H1 (cell line): Measurements from ENCODE around the gene ADCY9. TPM values are rescaled to one million over a fixed set of nuclear protein-coding genes. Genes with fewer than 3 reads are reported as not detected.

Source experiments
- CTCF ChIA-PET: fragments of 300-600 bp; sonication (Branson Sonifier 250); formaldehyde crosslinking; loops from one replicate; lab custom pipeline; 2021; ENCODE audit not compliant: partially characterized antibody; lab: Charles Lee
- POLR2A ChIA-PET: fragments of 300-600 bp; sonication (Branson Sonifier 250); formaldehyde crosslinking; loops from one replicate; lab custom pipeline; 2021; ENCODE audit warnings: inconsistent platforms; ENCODE audit not compliant: partially characterized antibody; lab: Charles Lee
- DNase-seq, 2 experiments: peaks; one replicate each; pipeline versions ENCODE4 v3.0.0 to v3.0.0-alpha.2; 2010 to 2022; ENCODE audit warnings: low spot score in 2 of 2, low read depth in 1 of 2, mixed read lengths in 1 of 2
- FAIRE-seq: peaks from 2 replicates; lab custom pipeline; 2011; peaks lifted over from hg19 to GRCh38; lab: Jason Lieb, UNC
- H2AFZ ChIP-seq: 2 replicates; pipeline ENCODE4 v1.8.1; 2012; ENCODE audit warnings: low read length, inconsistent platforms
- H2AK5ac ChIP-seq: 2 replicates; pipeline ENCODE4 v1.6.1; 2013; ENCODE audit warnings: low read depth, low read length
- H2BK120ac ChIP-seq: replicated peaks from 2 replicates; pipeline ENCODE3; 2013; ENCODE audit warnings: low read depth, low read length, inconsistent platforms
- H2BK12ac ChIP-seq: 2 replicates; pipeline ENCODE4 v1.6.1; 2013; ENCODE audit warnings: low read depth, low read length
- H2BK15ac ChIP-seq: 2 replicates; pipeline ENCODE4 v1.6.1; 2013; ENCODE audit warnings: low read length
- H2BK20ac ChIP-seq: 2 replicates; pipeline ENCODE4 v1.6.1; 2013; ENCODE audit warnings: low read length
- H2BK5ac ChIP-seq: 2 replicates; pipeline ENCODE4 v1.6.1; 2013; ENCODE audit warnings: low read depth, low read length
- H3K14ac ChIP-seq: 2 replicates; pipeline ENCODE4 v1.6.1; 2013; ENCODE audit warnings: inconsistent platforms; ENCODE audit not compliant: insufficient read length
- H3K18ac ChIP-seq: 2 replicates; pipeline ENCODE4 v1.6.1; 2013; ENCODE audit warnings: low read length; ENCODE audit errors: extremely low read depth
- H3K23ac ChIP-seq: 2 replicates; pipeline ENCODE4 v1.6.1; 2013; ENCODE audit warnings: inconsistent platforms; ENCODE audit not compliant: insufficient read length
- H3K23me2 ChIP-seq: 2 replicates; pipeline ENCODE4 v1.6.1; 2013; ENCODE audit warnings: low read depth, low read length
- H3K27ac ChIP-seq: 2 replicates; pipeline ENCODE4 v1.6.1; 2011; ENCODE audit warnings: low read depth, low read length, inconsistent platforms
- H3K27me3 ChIP-seq, 4 experiments: replicated peaks in 1 of 4; 1 replicate in 1 of 4; 2 replicates in 3 of 4; pipeline versions ENCODE4 v1.6.1 to v1.8.1; 2011 to 2013; ENCODE audit warnings: low read length in 3 of 4, mild to moderate bottlenecking in 3 of 4, inconsistent platforms in 2 of 4, mixed read lengths in 2 of 4, moderate library complexity in 1 of 4; ENCODE audit not compliant: control insufficient read depth in 3 of 4, insufficient read depth in 3 of 4; ENCODE audit errors: extremely low read depth in 1 of 4
- H3K36me3 ChIP-seq, 4 experiments: 2 replicates each; pipeline versions ENCODE4 v1.6.1 to v1.8.1; 2011 to 2013; ENCODE audit warnings: mild to moderate bottlenecking in 4 of 4, low read length in 3 of 4, moderate library complexity in 2 of 4, control low read depth in 1 of 4, inconsistent platforms in 1 of 4; ENCODE audit not compliant: insufficient read depth in 4 of 4, control insufficient read depth in 2 of 4
- H3K4ac ChIP-seq: replicated peaks from 2 replicates; pipeline ENCODE3; 2013; ENCODE audit warnings: low read length, low read depth, mixed read lengths, inconsistent platforms; ENCODE audit not compliant: insufficient read length
- H3K4me1 ChIP-seq, 4 experiments: replicated peaks in 1 of 4; 1 replicate in 1 of 4; 2 replicates in 3 of 4; pipeline versions ENCODE4 v1.6.1 to v1.8.1; 2011 to 2013; ENCODE audit warnings: low read length in 3 of 4, inconsistent platforms in 2 of 4, mixed read lengths in 1 of 4; ENCODE audit not compliant: insufficient read depth in 4 of 4, control insufficient read depth in 3 of 4
- H3K4me2 ChIP-seq, 2 experiments: 2 replicates each; pipeline versions ENCODE4 v1.6.1 to v1.8.1; 2011 to 2013; ENCODE audit warnings: low read depth in 2 of 2, low read length in 2 of 2, control low read depth in 1 of 2, inconsistent platforms in 1 of 2, mild to moderate bottlenecking in 1 of 2; ENCODE audit not compliant: insufficient read depth in 1 of 2
- H3K4me3 ChIP-seq, 4 experiments: fragments of 200-600, 300-600 bp in 1 of 4; sonication (generic), shearing (Covaris generic), sonication (Bioruptor Twin) in 1 of 4; 2 replicates each; pipeline versions ENCODE4 v1.5.1 to v1.8.1; 2011 to 2016; ENCODE audit warnings: low read length in 4 of 4, low read depth in 3 of 4, control low read depth in 2 of 4, inconsistent platforms in 2 of 4, mild to moderate bottlenecking in 2 of 4, mixed read lengths in 1 of 4, moderate library complexity in 1 of 4; ENCODE audit not compliant: insufficient read depth in 2 of 4; ENCODE audit errors: extremely low read depth in 1 of 4
- H3K56ac ChIP-seq: replicated peaks from 2 replicates; pipeline ENCODE3; 2013; ENCODE audit warnings: low read depth, mild to moderate bottlenecking, mixed read lengths, low read length, inconsistent platforms; ENCODE audit not compliant: insufficient read length
- H3K79me1 ChIP-seq: 2 replicates; pipeline ENCODE4 v1.6.1; 2013; ENCODE audit warnings: low read depth, low read length, control low read depth
- H3K79me2 ChIP-seq, 2 experiments: 2 replicates each; pipeline versions ENCODE4 v1.6.1 to v1.8.1; 2012 to 2013; ENCODE audit warnings: low read length in 2 of 2, mild to moderate bottlenecking in 2 of 2, inconsistent platforms in 1 of 2; ENCODE audit not compliant: insufficient read depth in 2 of 2, control insufficient read depth in 1 of 2
- H3K9ac ChIP-seq, 4 experiments: replicated peaks in 1 of 4; 1 replicate in 1 of 4; 2 replicates in 3 of 4; pipeline versions ENCODE4 v1.6.1 to v1.8.1; 2011 to 2013; ENCODE audit warnings: low read depth in 3 of 4, low read length in 3 of 4, control low read depth in 2 of 4, mild to moderate bottlenecking in 2 of 4, moderate library complexity in 2 of 4, inconsistent platforms in 1 of 4; ENCODE audit errors: extremely low read depth in 1 of 4
- H3K9me3 ChIP-seq, 2 experiments: 2 replicates each; pipeline versions ENCODE4 v1.6.1 to v1.8.1; 2012 to 2013; ENCODE audit warnings: mild to moderate bottlenecking in 2 of 2, moderate library complexity in 2 of 2, control low read depth in 1 of 2, inconsistent platforms in 1 of 2, low read depth in 1 of 2, low read length in 1 of 2, mixed read lengths in 1 of 2; ENCODE audit not compliant: insufficient read depth in 2 of 2
- H4K20me1 ChIP-seq, 2 experiments: replicated peaks in 1 of 2; 2 replicates each; pipeline versions ENCODE3 to v1.8.1; 2011 to 2013; ENCODE audit warnings: inconsistent platforms in 2 of 2, low read length in 2 of 2, mild to moderate bottlenecking in 1 of 2; ENCODE audit not compliant: insufficient read depth in 2 of 2, control insufficient read depth in 1 of 2
- H4K5ac ChIP-seq: 2 replicates; pipeline ENCODE4 v1.6.1; 2013; ENCODE audit warnings: low read length, low read depth, mixed read lengths, inconsistent platforms; ENCODE audit not compliant: insufficient read length
- H4K8ac ChIP-seq: 2 replicates; pipeline ENCODE4 v1.8.0; 2013; ENCODE audit warnings: mild to moderate bottlenecking, moderate library complexity, low read length, inconsistent platforms; ENCODE audit not compliant: insufficient read depth; ENCODE audit errors: extremely low read depth
- H4K91ac ChIP-seq: replicated peaks from 2 replicates; pipeline ENCODE3; 2013; ENCODE audit warnings: low read length, mixed read lengths, inconsistent platforms; ENCODE audit not compliant: insufficient read length
- CEBPB ChIP-seq: IDR thresholded peaks from 2 replicates; pipeline ENCODE4 v1.6.1; 2012; ENCODE audit warnings: low read depth, low read length
- MAFK ChIP-seq: IDR thresholded peaks from 2 replicates; pipeline ENCODE4 v1.6.1; 2012; ENCODE audit warnings: low read depth, mild to moderate bottlenecking, improper control_type of control experiment, low read length
- SIX5 ChIP-seq: IDR thresholded peaks from 2 replicates; pipeline ENCODE4 v1.6.1; 2011; ENCODE audit warnings: mild to moderate bottlenecking, low read depth, low read length
- TAF1 ChIP-seq: IDR thresholded peaks from 2 replicates; pipeline ENCODE4 v1.6.1; 2011; ENCODE audit warnings: mild to moderate bottlenecking, low read depth, low read length
- USF2 ChIP-seq: IDR thresholded peaks from 2 replicates; pipeline ENCODE4 v1.6.1; 2011; ENCODE audit warnings: low read length, improper control_type of control experiment
- YY1 ChIP-seq: IDR thresholded peaks from 2 replicates; pipeline ENCODE4 v1.6.1; 2011; ENCODE audit warnings: low read depth, mild to moderate bottlenecking, low read length
- WGBS, 2 experiments: shearing (Covaris generic) in 1 of 2; methylation state at CpG; one replicate each; pipeline versions ENCODE4 v1.1.6 to v1.1.7; 2013 to 2015; ENCODE audit warnings: low lambda C conversion rate in 2 of 2, mixed read lengths in 2 of 2, inconsistent platforms in 1 of 2, low coverage in 1 of 2, missing lambda C conversion rate in 1 of 2; ENCODE audit not compliant: insufficient replicate concordance in 2 of 2, insufficient coverage in 1 of 2, insufficient read length in 1 of 2; ENCODE audit errors: extremely low coverage in 1 of 2, missing lambda C conversion rate in 1 of 2; 5-methylcytosine and 5-hydroxymethylcytosine counted together
- polyA plus RNA-seq, 7 experiments: library from polyadenylated mRNA; depleted of rRNA in 3 of 7; stranded (reverse) in 5 of 7; unstranded in 2 of 7; fragments of >200 nt in 5 of 7; fragments of 200-250 nt in 2 of 7; gene quantifications; 1 replicate in 5 of 7; 2 replicates in 1 of 7; 4 replicates in 1 of 7; pipeline versions ENCODE4 v1.2.1 to v1.2.3, GENCODE V29; 2011 to 2013; ENCODE audit warnings: missing spikeins in 2 of 7, mixed read lengths in 2 of 7
- total RNA-seq: library from RNA; stranded (reverse); fragmentation: NEBNext Ultra II Directional; extraction: Animal tissue kit (Norgen Biotek cat#: 25700); gene quantifications from 2 replicates; pipeline ENCODE4 v1.2.1, GENCODE V29; 2021

ADCY9 gene
- total and polyA plus RNA-seq, 2 of the 8 experiments (the other 6 are each of a cell fraction or from before 2014, with no cell fraction given) = 5.4 to 13.1 TPM

- CTCF ChIA-PET = interaction anchor here (0.6 to 1.3 kb wide), 5 partner anchors 11 to 177 kb away, joined by 3 to 4 read pairs (median 4); no protein-coding TSS in a partner anchor
- FAIRE-seq = no peak
These were observed 1.7 kb downstream of the ADCY9 start for GRCh38 chr16:4114257-4115208.

More at GRCh38 chr16:4114257-4115208, 1.7 kb downstream of the ADCY9 start:
- H3K27me3 ChIP-seq = peaks cover 0 to 26% (median 14%) of the 10 kb centered on the region in 4 experiments; a peak in 5 of 7 replicates
- peaks cover 3 to 13% (median 7%) of the 10 kb centered on the region in 4 experiments for H3K4me1 ChIP-seq
- H3K79me2 ChIP-seq = no peaks in the 10 kb centered on the region
- H3K56ac ChIP-seq = no peak overlapping the region
- peak overlapping the region; percentile 42 to 76 (median 57) for H3K4me3 ChIP-seq
- H3K23me2 ChIP-seq = peaks cover 14% of the 10 kb centered on the region; the same call in 1 of the 2 replicates
- peak overlapping the region; percentile 53; the same call in 1 of the 2 replicates for H2AK5ac ChIP-seq
- DNase-seq = peak in 1 of 2 experiments; percentile 52
- no peak for TF ChIP-seq TAF1
- no peak for TF ChIP-seq SIX5
- TF ChIP-seq USF2 = no peak
- no peak for TF ChIP-seq CEBPB
- no peak for TF ChIP-seq MAFK
- TF ChIP-seq YY1 = no peak
- H4K91ac ChIP-seq = no peak overlapping the region
- H2BK20ac ChIP-seq = no peak overlapping the region
- H3K36me3 ChIP-seq = no peaks in the 10 kb centered on the region
- H2AFZ ChIP-seq = peak overlapping the region; percentile 24; the same call in 1 of the 2 replicates
- H3K23ac ChIP-seq = no peak overlapping the region
- H4K5ac ChIP-seq = no peak overlapping the region
- no peak overlapping the region for H2BK120ac ChIP-seq
- no peak overlapping the region for H3K4ac ChIP-seq
- H4K20me1 ChIP-seq = no peaks in the 10 kb centered on the region
- no peak overlapping the region for H3K27ac ChIP-seq
- H2BK12ac ChIP-seq = 0 out of 2 replicates have a peak overlapping the region, but pooled peaks have one; percentile 39
- no peaks in the 10 kb centered on the region; the same call in 1 of the 2 replicates for H3K79me1 ChIP-seq
- no peaks in the 10 kb centered on the region for H3K9me3 ChIP-seq
- 0 out of 2 replicates have a peak overlapping the region, but pooled peaks have one; percentile 29 for H2BK15ac ChIP-seq
- 0 out of 2 replicates have a peak overlapping the region, but pooled peaks have one; percentile 9 for H4K8ac ChIP-seq
- no peak overlapping the region for H2BK5ac ChIP-seq
- H3K14ac ChIP-seq = no peak overlapping the region
- POLR2A ChIA-PET = interaction anchor here (0.6 kb wide), 1 partner anchor 138 kb away, joined by 3 read pairs; no protein-coding TSS in a partner anchor
- whole genome bisulfite sequencing, 2 experiments = 83% methylated on average over 47 of the region's 47 CpGs; no CpG with 5 or more reads in 1 of the 2 experiments
- H3K4me2 ChIP-seq = peak overlapping the region; percentile 71 to 75
- no peak overlapping the region for H3K18ac ChIP-seq
- H3K9ac ChIP-seq = no peak overlapping the region; a peak in 1 of 7 replicates
